Measurements from ENCODE around the gene TANGO6. TPM values are rescaled to one million over a fixed set of nuclear protein-coding genes. Genes with fewer than 3 reads are reported as not detected.
A peak's percentile ranks its signal among the peaks of the same experiment; 100 is the strongest.

TANGO6 gene
- total and polyA plus RNA-seq, 10 of the 15 experiments (the other 5 are each of a cell fraction or from before 2014, with no cell fraction given), result 1.1 to 20.6 (median 11.0) TPM

GRCh38 chr16:69132424-69133252 is 289.3 kb downstream of the TANGO6 start, which contains the start of the genes CHTF8 and UTP4 (continued):
- TF ChIP-seq, protein P1, sequence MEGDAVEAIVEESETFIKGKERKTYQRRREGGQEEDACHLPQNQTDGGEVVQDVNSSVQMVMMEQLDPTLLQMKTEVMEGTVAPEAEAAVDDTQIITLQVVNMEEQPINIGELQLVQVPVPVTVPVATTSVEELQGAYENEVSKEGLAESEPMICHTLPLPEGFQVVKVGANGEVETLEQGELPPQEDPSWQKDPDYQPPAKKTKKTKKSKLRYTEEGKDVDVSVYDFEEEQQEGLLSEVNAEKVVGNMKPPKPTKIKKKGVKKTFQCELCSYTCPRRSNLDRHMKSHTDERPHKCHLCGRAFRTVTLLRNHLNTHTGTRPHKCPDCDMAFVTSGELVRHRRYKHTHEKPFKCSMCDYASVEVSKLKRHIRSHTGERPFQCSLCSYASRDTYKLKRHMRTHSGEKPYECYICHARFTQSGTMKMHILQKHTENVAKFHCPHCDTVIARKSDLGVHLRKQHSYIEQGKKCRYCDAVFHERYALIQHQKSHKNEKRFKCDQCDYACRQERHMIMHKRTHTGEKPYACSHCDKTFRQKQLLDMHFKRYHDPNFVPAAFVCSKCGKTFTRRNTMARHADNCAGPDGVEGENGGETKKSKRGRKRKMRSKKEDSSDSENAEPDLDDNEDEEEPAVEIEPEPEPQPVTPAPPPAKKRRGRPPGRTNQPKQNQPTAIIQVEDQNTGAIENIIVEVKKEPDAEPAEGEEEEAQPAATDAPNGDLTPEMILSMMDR (IDR thresholded peaks at IDR 0.05 in 2 of 3, conservative IDR thresholded peaks at IDR 0.05 in 1 of 3; ENCODE audit: control insufficient read depth in 2 of 3, extremely low read depth in 1 of 3, insufficient read depth in 1 of 3, low read depth in 3 of 3, low read length in 3 of 3), result no peak
- no peak for TF ChIP-seq TCF7 (IDR thresholded peaks at IDR 0.05; ENCODE audit: borderline replicate concordance)
- TF ChIP-seq BMI1 (IDR thresholded peaks at IDR 0.05; ENCODE audit: borderline replicate concordance), result no peak
- peak; percentile 74 for TF ChIP-seq RELA (IDR thresholded peaks at IDR 0.05; ENCODE audit: borderline replicate concordance, partially characterized antibody)
- TF ChIP-seq DPF2 (IDR thresholded peaks at IDR 0.05), result peak; percentile 48; the same call in 1 of the 2 replicates
- TF ChIP-seq MEF2A (IDR thresholded peaks at IDR 0.05; ENCODE audit: insufficient read depth, low read depth, low read length), result no peak
- TF ChIP-seq, protein P2, sequence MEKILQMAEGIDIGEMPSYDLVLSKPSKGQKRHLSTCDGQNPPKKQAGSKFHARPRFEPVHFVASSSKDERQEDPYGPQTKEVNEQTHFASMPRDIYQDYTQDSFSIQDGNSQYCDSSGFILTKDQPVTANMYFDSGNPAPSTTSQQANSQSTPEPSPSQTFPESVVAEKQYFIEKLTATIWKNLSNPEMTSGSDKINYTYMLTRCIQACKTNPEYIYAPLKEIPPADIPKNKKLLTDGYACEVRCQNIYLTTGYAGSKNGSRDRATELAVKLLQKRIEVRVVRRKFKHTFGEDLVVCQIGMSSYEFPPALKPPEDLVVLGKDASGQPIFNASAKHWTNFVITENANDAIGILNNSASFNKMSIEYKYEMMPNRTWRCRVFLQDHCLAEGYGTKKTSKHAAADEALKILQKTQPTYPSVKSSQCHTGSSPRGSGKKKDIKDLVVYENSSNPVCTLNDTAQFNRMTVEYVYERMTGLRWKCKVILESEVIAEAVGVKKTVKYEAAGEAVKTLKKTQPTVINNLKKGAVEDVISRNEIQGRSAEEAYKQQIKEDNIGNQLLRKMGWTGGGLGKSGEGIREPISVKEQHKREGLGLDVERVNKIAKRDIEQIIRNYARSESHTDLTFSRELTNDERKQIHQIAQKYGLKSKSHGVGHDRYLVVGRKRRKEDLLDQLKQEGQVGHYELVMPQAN (conservative IDR thresholded peaks at IDR 0.05), result peak; percentile 91
- no peak for TF ChIP-seq MTA2 (IDR thresholded peaks at IDR 0.05; ENCODE audit: low read depth)
- no peak for TF ChIP-seq ZNF622 (IDR thresholded peaks at IDR 0.05)
- TF ChIP-seq ZBTB11 (CRISPR knock-in tag; IDR thresholded peaks at IDR 0.05), result no peak; the same call in 1 of the 2 replicates
- TF ChIP-seq CREB1 (IDR thresholded peaks at IDR 0.05; ENCODE audit: low read depth), result peak; percentile 75
- TF ChIP-seq KLF5 (IDR thresholded peaks at IDR 0.05; ENCODE audit: partially characterized antibody), result no peak
- peak; percentile 94 for TF ChIP-seq MYC (IDR thresholded peaks at IDR 0.05; ENCODE audit: insufficient read depth, insufficient read length, insufficient replicate concordance, low read length, severe bottlenecking)
- TF ChIP-seq JUNB (IDR thresholded peaks at IDR 0.05), result no peak
- peak; percentile 75; the same call in 1 of the 2 replicates for TF ChIP-seq POLR2AphosphoS2 (IDR thresholded peaks at IDR 0.05; ENCODE audit: low read depth, low read length)
- TF ChIP-seq, protein P3, sequence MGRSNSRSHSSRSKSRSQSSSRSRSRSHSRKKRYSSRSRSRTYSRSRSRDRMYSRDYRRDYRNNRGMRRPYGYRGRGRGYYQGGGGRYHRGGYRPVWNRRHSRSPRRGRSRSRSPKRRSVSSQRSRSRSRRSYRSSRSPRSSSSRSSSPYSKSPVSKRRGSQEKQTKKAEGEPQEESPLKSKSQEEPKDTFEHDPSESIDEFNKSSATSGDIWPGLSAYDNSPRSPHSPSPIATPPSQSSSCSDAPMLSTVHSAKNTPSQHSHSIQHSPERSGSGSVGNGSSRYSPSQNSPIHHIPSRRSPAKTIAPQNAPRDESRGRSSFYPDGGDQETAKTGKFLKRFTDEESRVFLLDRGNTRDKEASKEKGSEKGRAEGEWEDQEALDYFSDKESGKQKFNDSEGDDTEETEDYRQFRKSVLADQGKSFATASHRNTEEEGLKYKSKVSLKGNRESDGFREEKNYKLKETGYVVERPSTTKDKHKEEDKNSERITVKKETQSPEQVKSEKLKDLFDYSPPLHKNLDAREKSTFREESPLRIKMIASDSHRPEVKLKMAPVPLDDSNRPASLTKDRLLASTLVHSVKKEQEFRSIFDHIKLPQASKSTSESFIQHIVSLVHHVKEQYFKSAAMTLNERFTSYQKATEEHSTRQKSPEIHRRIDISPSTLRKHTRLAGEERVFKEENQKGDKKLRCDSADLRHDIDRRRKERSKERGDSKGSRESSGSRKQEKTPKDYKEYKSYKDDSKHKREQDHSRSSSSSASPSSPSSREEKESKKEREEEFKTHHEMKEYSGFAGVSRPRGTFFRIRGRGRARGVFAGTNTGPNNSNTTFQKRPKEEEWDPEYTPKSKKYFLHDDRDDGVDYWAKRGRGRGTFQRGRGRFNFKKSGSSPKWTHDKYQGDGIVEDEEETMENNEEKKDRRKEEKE (IDR thresholded peaks at IDR 0.05), result no peak
- TF ChIP-seq POLR2AphosphoS5 (IDR thresholded peaks at IDR 0.05; ENCODE audit: low read length), result peak; percentile 60
- peak; percentile 84 for TF ChIP-seq GABPA (IDR thresholded peaks at IDR 0.05; ENCODE audit: low read depth)
